HEK293T (cell line): Measurements from ENCODE around the gene TIMM22.

ENCODE experiments used
- ARNT ChIP-seq: fragments of 450-650 bp; IDR thresholded peaks from 2 replicates; pipeline ENCODE4 v1.6.1; 2017; ENCODE audit warnings: mild to moderate bottlenecking
- BHLHE40 ChIP-seq: fragments of 450-650 bp; IDR thresholded peaks from 2 replicates; pipeline ENCODE4 v1.6.1; 2016; ENCODE audit warnings: mild to moderate bottlenecking, moderate library complexity, borderline replicate concordance
- CTBP1 ChIP-seq: fragments of 450-650 bp; IDR thresholded peaks from 2 replicates; pipeline ENCODE4 v1.6.1; 2016; ENCODE audit warnings: borderline replicate concordance
- ELF4 ChIP-seq: fragments of 450-650 bp; IDR thresholded peaks from 2 replicates; pipeline ENCODE4 v1.6.1; 2017; ENCODE audit warnings: antibody characterized with exemption
- FOXA1 ChIP-seq: fragments of 450-650 bp; IDR thresholded peaks from 2 replicates; pipeline ENCODE4 v1.6.1; 2016; ENCODE audit warnings: mild to moderate bottlenecking
- FOXK2 ChIP-seq: fragments of 450-650 bp; IDR thresholded peaks from 2 replicates; pipeline ENCODE4 v1.6.1; 2016; ENCODE audit warnings: mild to moderate bottlenecking
- HDGF ChIP-seq: fragments of 450-650 bp; IDR thresholded peaks from 2 replicates; pipeline ENCODE4 v1.6.1; 2017; ENCODE audit warnings: antibody characterized with exemption, borderline replicate concordance
- SP1 ChIP-seq: fragments of 450-650 bp; IDR thresholded peaks from 2 replicates; pipeline ENCODE4 v1.6.1; 2017
- SUZ12 ChIP-seq: fragments of 450-650 bp; IDR thresholded peaks from 2 replicates; pipeline ENCODE4 v1.6.1; 2016; ENCODE audit warnings: mild to moderate bottlenecking
- TARDBP ChIP-seq: fragments of 450-650 bp; IDR thresholded peaks from 2 replicates; pipeline ENCODE4 v1.6.1; 2016
- ZNF384 ChIP-seq: fragments of 450-650 bp; IDR thresholded peaks from 2 replicates; pipeline ENCODE4 v1.6.1; 2016

DNA sequence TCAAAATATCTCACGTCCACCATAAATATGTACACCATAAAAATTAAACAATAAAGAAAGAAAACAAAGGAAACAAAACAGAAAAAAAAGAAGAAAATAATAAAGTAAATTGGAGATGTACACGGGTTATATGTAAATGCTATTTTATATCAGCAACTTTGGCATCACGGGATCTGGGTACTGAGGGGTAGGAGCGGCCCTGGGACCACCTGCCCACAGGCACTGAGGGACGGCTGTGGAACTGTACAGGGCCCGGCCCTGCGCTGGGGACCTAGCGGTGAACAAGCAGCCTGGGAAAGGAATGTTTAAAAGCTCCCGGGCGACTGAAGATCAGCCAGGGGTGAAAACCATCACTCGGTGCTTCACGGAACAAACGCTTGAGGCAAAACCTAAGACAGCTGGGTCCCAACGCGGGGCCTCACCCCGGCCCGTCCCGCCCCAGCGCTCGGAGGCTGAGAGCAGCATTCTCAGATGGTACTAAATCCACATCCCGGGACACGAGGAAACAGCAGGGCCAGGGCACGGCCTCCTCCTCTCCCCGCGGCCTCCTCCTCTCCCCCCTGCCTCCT is 48.6 kb upstream of the TIMM22 start:
- TF ChIP-seq CTBP1 (no peak), SP1 (no peak), BHLHE40 (no peak), HDGF (no peak), FOXK2 (no peak), ZNF384 (no peak), TARDBP (no peak), FOXA1 (no peak), ELF4 (no peak), ARNT (no peak), SUZ12 (no peak)
